Measurements from ENCODE around the gene SLC39A11. TPM values are rescaled to one million over a fixed set of nuclear protein-coding genes. Genes with fewer than 3 reads are reported as not detected.

The SLC39A11 gene
- total and polyA plus RNA-seq, 2 of the 13 experiments (the other 11 are each of a cell fraction or from before 2014, with no cell fraction given), result 17.2 to 31.5 TPM

DNA sequence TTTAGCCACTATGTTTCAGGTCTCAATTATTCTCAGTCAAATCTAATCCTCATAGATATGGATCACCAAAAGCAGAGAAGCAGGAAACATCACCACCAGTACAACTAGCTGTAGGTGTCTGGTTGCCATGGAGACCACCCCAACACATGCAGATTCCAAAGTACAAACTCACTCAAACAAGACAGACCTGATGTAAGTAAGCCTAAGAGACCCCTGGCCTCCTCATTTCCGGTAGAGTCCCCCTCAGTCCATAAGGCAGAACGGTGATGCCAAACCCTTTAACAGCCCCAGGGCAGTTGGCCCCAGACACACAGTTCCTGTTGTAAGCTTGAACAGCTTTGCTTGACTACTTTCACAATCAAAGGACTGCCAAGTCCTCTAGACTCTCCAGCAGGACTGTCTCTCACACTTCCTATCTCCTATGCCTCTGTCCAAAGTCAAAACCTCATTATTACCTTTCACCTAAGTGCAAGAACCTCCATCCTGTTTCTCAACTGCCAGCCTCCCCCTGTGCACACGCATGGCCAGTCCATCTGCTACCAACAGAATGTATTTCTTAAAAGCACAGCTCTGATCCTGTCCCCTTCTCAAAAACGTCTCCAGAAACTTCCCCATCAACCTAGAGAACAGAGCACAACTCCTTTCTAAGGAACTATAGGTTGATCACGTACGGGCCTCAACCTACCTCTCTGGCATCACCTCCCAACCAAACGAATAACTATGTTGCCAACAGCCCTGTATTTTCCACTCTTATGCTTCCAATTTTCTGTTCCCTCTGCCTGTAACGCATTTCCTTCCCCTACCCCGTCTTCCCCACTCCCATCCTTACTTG, 23.9 kb downstream of the SLC39A11 start (continued):
- TF ChIP-seq, protein P1, sequence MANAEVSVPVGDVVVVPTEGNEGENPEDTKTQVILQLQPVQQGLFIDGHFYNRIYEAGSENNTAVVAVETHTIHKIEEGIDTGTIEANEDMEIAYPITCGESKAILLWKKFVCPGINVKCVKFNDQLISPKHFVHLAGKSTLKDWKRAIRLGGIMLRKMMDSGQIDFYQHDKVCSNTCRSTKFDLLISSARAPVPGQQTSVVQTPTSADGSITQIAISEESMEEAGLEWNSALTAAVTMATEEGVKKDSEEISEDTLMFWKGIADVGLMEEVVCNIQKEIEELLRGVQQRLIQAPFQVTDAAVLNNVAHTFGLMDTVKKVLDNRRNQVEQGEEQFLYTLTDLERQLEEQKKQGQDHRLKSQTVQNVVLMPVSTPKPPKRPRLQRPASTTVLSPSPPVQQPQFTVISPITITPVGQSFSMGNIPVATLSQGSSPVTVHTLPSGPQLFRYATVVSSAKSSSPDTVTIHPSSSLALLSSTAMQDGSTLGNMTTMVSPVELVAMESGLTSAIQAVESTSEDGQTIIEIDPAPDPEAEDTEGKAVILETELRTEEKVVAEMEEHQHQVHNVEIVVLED (CRISPR knock-in tag; IDR thresholded peaks at IDR 0.05; ENCODE audit: borderline replicate concordance), result 0 out of 2 replicates have a peak, but pooled peaks have one; percentile 30
- TF ChIP-seq EED (CRISPR knock-in tag; IDR thresholded peaks at IDR 0.05) (no peak), ZIK1 (CRISPR knock-in tag; IDR thresholded peaks at IDR 0.05; ENCODE audit: borderline replicate concordance, low read depth) (no peak), DNMT1 (CRISPR knock-in tag; IDR thresholded peaks at IDR 0.05) (no peak), FOXP1 (IDR thresholded peaks at IDR 0.05) (no peak), FOXP1 (CRISPR knock-in tag; IDR thresholded peaks at IDR 0.05) (peak; percentile 48; the same call in 1 of the 2 replicates), MYC (CRISPR knock-in tag; IDR thresholded peaks at IDR 0.05; ENCODE audit: borderline replicate concordance) (no peak), ZSCAN20 (CRISPR knock-in tag; IDR thresholded peaks at IDR 0.05; ENCODE audit: borderline replicate concordance) (no peak), SMAD3 (CRISPR knock-in tag; IDR thresholded peaks at IDR 0.05) (no peak), ZNF672 (CRISPR knock-in tag; IDR thresholded peaks at IDR 0.05) (no peak), ZSCAN12 (CRISPR knock-in tag; IDR thresholded peaks at IDR 0.05) (no peak), ZNF772 (CRISPR knock-in tag; IDR thresholded peaks at IDR 0.05) (no peak), PTBP1 (IDR thresholded peaks at IDR 0.05; ENCODE audit: low read depth, low read length, poor library complexity, severe bottlenecking) (no peak), NFRKB (IDR thresholded peaks at IDR 0.05) (no peak), POLR2G (IDR thresholded peaks at IDR 0.05; ENCODE audit: low read depth, low read length) (no peak), KLF15 (CRISPR knock-in tag; IDR thresholded peaks at IDR 0.05; ENCODE audit: borderline replicate concordance) (no peak), ELF3 (CRISPR knock-in tag; IDR thresholded peaks at IDR 0.05) (peak; percentile 78), ESRRA (CRISPR knock-in tag; IDR thresholded peaks at IDR 0.05; ENCODE audit: low read depth) (no peak)
- TF ChIP-seq, protein P2, sequence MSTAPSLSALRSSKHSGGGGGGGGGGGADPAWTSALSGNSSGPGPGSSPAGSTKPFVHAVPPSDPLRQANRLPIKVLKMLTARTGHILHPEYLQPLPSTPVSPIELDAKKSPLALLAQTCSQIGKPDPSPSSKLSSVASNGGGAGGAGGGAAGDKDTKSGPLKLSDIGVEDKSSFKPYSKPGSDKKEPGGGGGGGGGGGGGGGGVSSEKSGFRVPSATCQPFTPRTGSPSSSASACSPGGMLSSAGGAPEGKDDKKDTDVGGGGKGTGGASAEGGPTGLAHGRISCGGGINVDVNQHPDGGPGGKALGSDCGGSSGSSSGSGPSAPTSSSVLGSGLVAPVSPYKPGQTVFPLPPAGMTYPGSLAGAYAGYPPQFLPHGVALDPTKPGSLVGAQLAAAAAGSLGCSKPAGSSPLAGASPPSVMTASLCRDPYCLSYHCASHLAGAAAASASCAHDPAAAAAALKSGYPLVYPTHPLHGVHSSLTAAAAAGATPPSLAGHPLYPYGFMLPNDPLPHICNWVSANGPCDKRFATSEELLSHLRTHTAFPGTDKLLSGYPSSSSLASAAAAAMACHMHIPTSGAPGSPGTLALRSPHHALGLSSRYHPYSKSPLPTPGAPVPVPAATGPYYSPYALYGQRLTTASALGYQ (CRISPR knock-in tag; IDR thresholded peaks at IDR 0.05), result no peak
- TF ChIP-seq, protein P3, sequence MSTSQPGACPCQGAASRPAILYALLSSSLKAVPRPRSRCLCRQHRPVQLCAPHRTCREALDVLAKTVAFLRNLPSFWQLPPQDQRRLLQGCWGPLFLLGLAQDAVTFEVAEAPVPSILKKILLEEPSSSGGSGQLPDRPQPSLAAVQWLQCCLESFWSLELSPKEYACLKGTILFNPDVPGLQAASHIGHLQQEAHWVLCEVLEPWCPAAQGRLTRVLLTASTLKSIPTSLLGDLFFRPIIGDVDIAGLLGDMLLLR (CRISPR knock-in tag; IDR thresholded peaks at IDR 0.05), result no peak
- TF ChIP-seq, protein P4, sequence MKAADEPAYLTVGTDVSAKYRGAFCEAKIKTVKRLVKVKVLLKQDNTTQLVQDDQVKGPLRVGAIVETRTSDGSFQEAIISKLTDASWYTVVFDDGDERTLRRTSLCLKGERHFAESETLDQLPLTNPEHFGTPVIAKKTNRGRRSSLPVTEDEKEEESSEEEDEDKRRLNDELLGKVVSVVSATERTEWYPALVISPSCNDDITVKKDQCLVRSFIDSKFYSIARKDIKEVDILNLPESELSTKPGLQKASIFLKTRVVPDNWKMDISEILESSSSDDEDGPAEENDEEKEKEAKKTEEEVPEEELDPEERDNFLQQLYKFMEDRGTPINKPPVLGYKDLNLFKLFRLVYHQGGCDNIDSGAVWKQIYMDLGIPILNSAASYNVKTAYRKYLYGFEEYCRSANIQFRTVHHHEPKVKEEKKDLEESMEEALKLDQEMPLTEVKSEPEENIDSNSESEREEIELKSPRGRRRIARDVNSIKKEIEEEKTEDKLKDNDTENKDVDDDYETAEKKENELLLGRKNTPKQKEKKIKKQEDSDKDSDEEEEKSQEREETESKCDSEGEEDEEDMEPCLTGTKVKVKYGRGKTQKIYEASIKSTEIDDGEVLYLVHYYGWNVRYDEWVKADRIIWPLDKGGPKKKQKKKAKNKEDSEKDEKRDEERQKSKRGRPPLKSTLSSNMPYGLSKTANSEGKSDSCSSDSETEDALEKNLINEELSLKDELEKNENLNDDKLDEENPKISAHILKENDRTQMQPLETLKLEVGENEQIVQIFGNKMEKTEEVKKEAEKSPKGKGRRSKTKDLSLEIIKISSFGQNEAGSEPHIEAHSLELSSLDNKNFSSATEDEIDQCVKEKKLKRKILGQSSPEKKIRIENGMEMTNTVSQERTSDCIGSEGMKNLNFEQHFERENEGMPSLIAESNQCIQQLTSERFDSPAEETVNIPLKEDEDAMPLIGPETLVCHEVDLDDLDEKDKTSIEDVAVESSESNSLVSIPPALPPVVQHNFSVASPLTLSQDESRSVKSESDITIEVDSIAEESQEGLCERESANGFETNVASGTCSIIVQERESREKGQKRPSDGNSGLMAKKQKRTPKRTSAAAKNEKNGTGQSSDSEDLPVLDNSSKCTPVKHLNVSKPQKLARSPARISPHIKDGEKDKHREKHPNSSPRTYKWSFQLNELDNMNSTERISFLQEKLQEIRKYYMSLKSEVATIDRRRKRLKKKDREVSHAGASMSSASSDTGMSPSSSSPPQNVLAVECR (CRISPR knock-in tag; IDR thresholded peaks at IDR 0.05; ENCODE audit: borderline replicate concordance), result peak; percentile 68; the same call in 1 of the 2 replicates
- TF ChIP-seq, protein P5, sequence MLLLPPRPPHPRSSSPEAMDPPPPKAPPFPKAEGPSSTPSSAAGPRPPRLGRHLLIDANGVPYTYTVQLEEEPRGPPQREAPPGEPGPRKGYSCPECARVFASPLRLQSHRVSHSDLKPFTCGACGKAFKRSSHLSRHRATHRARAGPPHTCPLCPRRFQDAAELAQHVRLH (CRISPR knock-in tag; IDR thresholded peaks at IDR 0.05; ENCODE audit: borderline replicate concordance, low read depth), result peak; percentile 45; the same call in 1 of the 2 replicates

Data from HepG2 (cell line).